NK-92 (cell line): ENCODE data around the gene ADAMTS17.

Source experiments
- DNase-seq: peaks from one replicate; lab custom pipeline; 2025; ENCODE audit not compliant: unreplicated experiment; lab: John Stamatoyannopoulos, UW

ADAMTS17 gene

GRCh38 chr15:100226107-100226506 lies 115.7 kb downstream of the ADAMTS17 start:
- DNase-seq, result no peak

DNA sequence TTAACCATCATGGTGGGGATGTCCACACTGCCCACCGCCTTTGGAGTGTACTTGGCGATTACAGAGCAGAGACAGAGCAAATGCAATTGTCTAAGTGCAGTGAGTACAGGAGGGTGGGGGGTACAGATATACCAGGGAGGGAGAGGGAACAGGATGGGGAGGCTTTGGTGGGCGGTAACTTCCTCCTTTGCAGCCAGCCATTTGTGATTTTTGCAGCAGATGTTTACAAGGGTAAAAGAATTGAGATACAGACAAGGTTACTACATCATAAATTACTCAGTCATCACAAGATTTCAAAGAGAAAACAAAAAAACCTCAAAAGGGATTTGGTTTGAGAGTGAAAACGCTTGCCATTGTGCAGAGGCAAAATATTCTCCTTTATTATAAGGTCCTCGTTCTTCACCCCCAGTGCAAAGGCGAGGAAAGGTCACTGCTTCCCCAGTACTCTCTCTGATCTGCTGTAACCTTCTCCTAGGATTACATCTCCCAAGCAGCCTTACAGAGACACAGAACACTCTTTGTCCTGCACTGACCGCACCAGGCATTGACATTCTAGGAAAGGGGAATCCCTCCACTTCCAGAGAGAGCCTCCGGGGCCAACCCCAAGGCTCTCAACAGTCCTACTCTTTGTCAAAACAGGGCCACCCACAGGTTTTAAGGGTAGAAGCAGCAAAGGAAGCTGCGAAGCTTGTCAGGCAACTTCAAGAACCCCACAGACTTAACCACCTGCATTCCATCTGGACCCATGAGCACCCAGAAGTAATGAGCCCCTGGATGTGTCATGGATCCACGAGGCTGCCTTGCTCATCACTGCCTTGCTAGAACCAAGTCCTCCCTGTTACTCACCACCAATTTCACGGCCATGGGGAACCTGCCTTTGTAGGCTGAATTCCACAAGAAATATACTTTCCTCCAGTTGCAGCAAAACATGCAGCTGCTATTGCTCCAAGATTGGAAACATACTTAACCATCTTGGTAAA lies 117.3 kb downstream of the ADAMTS17 start:
- DNase-seq, result no peak

DNA sequence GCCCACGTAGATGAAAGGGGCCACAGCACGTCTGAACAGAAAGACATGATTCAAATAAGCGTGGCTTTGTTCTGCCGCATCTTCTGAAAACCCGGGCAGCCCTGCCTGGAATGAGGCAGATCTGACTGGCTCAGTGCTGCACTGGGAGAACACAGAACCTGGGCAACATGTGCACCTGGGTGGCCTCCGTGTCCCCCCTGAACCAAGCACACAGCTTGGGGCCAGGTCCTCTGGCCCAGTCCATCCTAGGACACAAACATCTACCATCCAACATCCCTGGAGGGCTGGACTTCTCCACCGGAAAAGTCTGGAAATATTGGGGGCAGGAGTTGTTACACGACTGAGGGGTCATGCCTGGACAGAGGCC lies 119.4 kb downstream of the ADAMTS17 start:
- no peak for DNase-seq

- no peak for DNase-seq
Measured at GRCh38 chr15:100221471-100222348, 120.1 kb downstream of the ADAMTS17 start.

GRCh38 chr15:100220058-100220768 lies 121.6 kb downstream of the ADAMTS17 start:
- DNase-seq, result no peak

- DNase-seq, result no peak
Measured at GRCh38 chr15:100218434-100218833, 123.3 kb downstream of the ADAMTS17 start.

DNA sequence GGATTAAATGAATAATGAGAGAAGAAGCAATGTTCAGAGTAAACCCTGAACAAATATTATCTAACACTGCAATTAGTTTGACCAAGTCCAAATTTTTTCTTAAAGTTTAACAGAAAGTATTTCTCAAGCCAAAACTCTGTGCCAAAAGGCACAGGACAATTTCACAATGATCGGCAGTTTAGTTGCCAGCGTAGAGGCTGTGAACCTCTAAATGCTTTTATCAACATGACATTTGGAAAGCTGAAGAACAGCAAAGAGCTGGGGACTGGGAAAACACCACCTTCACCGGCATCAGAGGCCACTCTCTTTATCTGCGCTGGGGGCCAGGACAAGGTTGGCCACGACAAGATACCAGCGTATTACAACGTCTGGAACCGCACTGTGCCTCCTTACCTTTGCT lies 125.6 kb downstream of the ADAMTS17 start:
- no peak for DNase-seq

DNA sequence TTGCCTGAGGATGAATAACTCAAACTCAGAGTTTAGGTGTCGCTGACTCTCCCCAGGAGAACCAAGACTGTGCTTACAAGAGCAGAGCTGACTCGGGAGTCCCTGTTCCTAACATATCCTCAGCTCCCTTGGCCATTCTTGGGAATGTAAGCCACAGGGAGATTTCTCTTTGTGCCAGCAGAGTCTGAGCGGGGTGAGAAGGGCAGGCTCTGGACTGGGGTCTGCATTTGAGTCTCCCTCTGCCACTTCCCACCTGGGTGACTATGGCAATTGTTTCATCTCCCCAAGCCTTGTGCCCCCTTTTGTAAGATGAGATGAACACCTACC lies 126.0 kb downstream of the ADAMTS17 start:
- no peak for DNase-seq

- DNase-seq, result no peak
Measured at GRCh38 chr15:100215031-100215842, 126.5 kb downstream of the ADAMTS17 start.

DNA sequence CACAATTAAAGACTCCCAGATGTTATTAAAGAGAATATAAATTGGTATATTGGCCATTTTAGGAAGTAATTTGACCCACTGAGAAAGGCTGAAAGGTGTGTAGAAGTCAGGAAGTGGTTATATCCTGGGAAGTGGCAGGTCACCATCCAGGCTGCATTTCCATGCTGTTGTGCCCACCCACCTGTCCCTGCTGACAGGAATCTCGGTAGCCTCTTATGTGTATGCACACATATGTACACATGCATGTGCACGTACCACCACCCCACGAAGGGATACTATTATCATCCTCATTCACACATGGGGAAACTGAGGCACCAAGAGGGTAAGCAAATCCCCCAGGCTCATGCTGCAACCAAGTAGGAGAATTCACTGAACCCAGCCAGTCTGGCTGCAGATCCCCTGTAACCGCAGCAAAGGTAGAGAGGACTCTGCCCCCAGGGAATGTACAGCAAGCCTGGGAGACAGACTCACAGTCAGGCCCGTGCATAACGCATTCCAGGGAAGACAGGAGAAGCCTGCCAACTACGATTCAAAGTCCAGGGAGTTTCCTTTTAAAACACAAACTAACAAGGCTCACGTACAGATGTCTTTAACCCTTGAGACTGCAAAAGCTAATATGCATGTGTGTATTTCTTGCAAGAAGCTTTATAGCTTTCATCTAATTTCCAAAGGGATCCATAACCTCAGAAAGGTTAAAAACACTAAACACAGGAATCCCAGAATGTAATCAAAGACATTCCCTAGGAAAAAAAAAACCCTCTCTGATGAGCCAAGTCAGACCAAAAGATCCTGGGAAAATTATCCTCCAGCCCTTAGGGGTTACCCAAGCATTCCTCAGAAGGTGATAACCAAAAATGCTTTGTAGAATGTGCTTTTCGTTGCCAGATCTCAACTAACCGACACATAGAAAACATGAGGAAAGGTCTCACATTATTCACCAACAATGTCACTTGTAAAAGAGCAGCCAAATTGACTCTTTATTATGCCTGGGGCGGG lies 129.6 kb downstream of the ADAMTS17 start:
- no peak for DNase-seq

DNA sequence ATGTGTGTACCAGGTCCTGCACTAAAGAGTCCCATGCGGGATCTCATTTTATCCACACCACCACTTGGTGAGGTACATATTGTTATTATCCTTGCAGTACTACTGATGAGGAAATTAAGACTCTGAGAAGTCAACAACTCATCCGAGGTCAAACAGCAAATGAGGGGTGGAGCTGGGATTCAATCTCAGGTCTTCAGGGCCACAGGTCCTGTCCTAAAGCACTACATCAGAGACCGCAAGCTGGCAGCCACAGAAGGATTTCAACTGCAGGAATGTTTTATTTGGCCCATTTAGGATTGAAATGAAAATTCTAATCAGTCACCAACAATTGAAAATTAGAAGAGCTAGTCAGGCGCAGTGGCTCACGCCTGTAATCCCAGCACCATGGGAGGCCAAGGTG lies 131.4 kb downstream of the ADAMTS17 start:
- DNase-seq, result no peak

- DNase-seq, result no peak
Measured at GRCh38 chr15:100208921-100209603, 132.7 kb downstream of the ADAMTS17 start.

GRCh38 chr15:100207053-100207452 lies 134.7 kb downstream of the ADAMTS17 start:
- no peak for DNase-seq

- no peak for DNase-seq
Measured at GRCh38 chr15:100206643-100207042, 135.1 kb downstream of the ADAMTS17 start.

- no peak for DNase-seq
Measured at GRCh38 chr15:100205549-100206295, 136.1 kb downstream of the ADAMTS17 start.

GRCh38 chr15:100204771-100205170 lies 137.0 kb downstream of the ADAMTS17 start:
- DNase-seq, result no peak

DNA sequence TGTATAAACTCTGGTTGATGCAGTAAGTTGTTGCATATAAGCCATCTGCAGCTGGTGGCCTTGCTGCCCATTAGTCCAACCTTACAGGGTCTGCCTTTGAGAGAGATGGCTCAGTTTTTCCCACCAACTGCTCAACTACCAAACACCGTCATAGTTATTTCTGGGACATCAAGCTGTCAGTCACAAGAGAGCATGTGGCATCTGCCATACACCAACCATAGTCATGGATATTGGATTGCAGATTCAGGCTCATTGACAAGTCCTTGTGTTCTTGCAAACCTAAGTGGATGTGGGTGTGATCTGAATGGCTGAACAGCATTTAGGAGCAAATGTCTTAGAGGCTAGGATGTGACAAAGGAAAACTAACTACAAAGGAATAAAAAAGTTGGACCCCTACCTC lies 137.6 kb downstream of the ADAMTS17 start:
- no peak for DNase-seq
